GM12865 (cell line): ENCODE data around the gene CCDC80.

Experiments used
- DNase-seq: peaks from one replicate; pipeline ENCODE4 v3.0.0; 2010; ENCODE audit warnings: low read depth
- H3K4me3 ChIP-seq: 2 replicates; pipeline ENCODE4 v1.5.1; 2011; ENCODE audit warnings: mild to moderate bottlenecking, low read depth, low read length, control low read depth
- TF ChIP-seq, protein P1 (sequence below): IDR thresholded peaks from 2 replicates; pipeline ENCODE4 v1.5.1; 2011; ENCODE audit warnings: low read length, control low read depth, low read depth, inconsistent platforms; ENCODE audit not compliant: insufficient read depth; ENCODE audit errors: missing control alignments

Gene CCDC80, protein sequence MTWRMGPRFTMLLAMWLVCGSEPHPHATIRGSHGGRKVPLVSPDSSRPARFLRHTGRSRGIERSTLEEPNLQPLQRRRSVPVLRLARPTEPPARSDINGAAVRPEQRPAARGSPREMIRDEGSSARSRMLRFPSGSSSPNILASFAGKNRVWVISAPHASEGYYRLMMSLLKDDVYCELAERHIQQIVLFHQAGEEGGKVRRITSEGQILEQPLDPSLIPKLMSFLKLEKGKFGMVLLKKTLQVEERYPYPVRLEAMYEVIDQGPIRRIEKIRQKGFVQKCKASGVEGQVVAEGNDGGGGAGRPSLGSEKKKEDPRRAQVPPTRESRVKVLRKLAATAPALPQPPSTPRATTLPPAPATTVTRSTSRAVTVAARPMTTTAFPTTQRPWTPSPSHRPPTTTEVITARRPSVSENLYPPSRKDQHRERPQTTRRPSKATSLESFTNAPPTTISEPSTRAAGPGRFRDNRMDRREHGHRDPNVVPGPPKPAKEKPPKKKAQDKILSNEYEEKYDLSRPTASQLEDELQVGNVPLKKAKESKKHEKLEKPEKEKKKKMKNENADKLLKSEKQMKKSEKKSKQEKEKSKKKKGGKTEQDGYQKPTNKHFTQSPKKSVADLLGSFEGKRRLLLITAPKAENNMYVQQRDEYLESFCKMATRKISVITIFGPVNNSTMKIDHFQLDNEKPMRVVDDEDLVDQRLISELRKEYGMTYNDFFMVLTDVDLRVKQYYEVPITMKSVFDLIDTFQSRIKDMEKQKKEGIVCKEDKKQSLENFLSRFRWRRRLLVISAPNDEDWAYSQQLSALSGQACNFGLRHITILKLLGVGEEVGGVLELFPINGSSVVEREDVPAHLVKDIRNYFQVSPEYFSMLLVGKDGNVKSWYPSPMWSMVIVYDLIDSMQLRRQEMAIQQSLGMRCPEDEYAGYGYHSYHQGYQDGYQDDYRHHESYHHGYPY

DNA sequence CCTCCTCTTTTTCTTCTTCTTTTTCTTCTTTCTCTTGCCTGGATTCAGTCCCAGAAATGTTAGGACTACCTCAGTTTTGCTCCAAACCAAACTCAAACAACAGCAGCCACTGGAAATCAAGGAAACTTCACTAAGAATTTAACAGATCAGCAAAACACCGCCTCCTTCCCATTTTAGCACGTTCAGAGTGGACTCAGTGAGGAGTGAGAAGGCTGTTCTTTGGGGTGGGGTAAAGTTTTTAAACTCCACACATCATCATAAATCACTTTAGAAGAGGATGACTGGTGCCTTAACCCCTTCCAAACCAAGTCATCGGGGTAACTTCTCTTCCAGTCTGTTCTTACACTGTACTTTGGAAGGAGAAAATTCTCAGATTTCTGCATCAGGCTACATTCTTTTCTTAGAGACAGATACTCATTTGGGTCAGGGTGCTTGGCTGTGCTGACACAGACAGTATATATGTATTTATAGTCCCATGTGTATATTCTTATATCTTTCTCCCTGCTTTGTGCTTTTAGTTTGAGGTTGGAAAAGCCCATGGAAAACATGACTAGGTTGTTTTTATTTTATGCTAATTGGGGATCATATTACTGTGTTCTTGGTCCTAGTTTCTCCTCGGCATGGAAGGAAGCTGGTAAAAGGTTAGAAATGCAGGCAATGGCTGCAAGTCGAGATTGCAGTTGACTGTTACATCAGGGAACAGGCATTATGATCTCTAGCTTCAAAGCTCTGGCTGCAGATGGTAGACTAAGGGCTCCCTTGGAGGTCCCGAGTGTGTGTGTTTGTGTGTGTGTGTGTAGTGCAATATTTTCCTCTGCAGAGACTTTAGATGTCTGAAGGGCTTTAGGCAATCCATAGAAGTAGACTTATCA, at the start of gene CCDC80:
Gene CCDC80 (minus strand): TSS at position 214 of the 872 bp plus-strand sequence. CDS start 1,238 bp downstream, outside the sequence.
- TF ChIP-seq, protein P1, sequence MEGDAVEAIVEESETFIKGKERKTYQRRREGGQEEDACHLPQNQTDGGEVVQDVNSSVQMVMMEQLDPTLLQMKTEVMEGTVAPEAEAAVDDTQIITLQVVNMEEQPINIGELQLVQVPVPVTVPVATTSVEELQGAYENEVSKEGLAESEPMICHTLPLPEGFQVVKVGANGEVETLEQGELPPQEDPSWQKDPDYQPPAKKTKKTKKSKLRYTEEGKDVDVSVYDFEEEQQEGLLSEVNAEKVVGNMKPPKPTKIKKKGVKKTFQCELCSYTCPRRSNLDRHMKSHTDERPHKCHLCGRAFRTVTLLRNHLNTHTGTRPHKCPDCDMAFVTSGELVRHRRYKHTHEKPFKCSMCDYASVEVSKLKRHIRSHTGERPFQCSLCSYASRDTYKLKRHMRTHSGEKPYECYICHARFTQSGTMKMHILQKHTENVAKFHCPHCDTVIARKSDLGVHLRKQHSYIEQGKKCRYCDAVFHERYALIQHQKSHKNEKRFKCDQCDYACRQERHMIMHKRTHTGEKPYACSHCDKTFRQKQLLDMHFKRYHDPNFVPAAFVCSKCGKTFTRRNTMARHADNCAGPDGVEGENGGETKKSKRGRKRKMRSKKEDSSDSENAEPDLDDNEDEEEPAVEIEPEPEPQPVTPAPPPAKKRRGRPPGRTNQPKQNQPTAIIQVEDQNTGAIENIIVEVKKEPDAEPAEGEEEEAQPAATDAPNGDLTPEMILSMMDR: no peak
- no peak within 1 kb of the TSS for H3K4me3 ChIP-seq
- peak; percentile 27 for DNase-seq

DNA sequence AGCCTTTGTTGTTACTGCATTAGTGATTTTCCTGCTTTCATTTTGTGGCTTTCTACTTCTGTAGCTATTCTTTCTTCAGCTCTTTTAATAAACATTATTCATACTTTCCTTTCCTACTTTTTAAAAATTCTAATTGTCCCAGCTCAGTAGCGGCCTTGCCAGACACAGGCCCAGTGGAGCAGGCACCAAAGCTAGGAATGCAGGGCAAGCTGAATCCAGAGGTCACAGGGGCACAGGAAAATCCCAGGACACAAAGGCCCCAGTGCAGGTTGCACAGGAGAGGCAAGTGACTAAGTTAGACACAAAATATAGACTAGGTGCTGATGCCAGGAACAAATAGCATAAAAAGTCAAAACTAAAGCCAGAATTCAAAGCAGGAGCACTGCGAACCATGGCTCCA, 49.0 kb upstream of the CCDC80 start:
- no peak overlapping the region for H3K4me3 ChIP-seq
- no peak for DNase-seq
- TF ChIP-seq, protein P1: no peak

DNA sequence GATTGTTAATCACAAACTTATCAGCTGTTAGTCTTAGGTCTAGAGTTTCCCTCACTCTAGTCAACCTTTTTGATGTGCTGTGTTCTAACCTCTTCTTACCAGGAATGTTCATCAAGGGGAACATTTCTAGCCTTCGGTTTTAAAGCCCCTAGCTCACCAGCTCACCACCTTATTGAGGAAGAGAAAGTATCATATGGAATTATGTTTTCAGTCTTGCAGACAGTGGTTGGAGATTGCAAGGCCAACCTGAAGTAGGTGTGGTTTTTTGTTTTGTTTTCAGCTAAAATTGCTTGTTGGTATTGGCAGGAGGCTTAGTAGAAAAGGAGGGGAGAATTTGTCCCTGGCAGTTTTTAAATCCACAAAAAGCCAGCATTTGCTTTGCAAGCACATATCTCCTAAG, 48.4 kb upstream of the CCDC80 start:
- DNase-seq: no peak
- TF ChIP-seq, protein P1: no peak
- no peak overlapping the region for H3K4me3 ChIP-seq

DNA sequence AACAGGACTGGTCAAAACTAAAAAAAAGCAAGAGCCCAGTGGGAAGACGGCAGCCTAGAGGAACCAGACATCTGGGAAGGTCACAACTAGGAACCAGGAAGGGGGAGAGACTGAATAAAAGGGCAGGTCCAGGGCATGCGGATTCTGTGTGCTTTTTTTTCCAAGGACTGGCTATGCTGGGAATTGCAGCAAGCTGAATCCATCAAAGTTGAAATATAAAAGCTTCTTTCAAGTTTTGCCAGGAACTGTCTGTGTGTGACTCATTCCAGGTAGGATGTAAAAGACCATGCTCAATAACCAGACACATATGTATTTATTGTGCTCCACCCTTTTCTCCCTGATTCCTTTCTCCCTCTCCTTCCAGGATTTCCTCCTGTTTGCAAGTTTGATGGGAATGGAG, 47.9 kb upstream of the CCDC80 start:
- no peak for DNase-seq

DNA sequence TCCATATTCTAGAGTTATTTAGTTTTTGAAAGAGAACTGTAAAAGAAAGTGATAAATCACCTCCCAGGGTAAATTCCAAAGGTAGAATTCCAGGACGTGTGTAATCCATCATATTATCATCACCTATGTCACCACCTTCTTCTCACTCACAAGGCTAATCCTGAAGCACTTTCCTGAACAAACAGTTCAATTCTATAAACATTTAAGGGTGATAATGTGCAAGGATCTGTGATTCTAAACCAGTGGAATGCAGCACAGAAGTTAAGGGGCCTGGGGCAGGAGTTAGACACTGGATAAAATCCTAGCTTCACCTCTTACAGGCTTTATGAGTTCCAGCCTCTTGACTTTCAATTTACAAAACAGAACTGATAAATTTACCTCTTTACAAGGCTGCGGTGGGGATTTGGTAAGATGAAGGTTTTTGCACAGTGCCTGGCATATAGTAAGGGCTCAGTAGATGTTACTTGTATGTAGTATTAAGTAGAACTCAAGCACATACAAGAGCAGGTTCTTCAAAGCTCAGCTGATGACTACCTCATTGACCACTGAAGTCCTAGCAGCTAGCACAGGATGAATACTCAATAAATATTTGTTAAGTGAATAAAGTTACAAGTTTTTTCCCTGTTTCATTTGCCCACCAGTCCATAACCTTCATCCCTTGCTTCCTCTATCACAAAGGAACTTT, 47.3 kb upstream of the CCDC80 start:
- no peak overlapping the region for H3K4me3 ChIP-seq
- no peak for DNase-seq
- TF ChIP-seq, protein P1: no peak

More for the DNA sequence above, 47.9 kb upstream of the CCDC80 start:
- no peak overlapping the region for H3K4me3 ChIP-seq
- TF ChIP-seq, protein P1: no peak

DNA sequence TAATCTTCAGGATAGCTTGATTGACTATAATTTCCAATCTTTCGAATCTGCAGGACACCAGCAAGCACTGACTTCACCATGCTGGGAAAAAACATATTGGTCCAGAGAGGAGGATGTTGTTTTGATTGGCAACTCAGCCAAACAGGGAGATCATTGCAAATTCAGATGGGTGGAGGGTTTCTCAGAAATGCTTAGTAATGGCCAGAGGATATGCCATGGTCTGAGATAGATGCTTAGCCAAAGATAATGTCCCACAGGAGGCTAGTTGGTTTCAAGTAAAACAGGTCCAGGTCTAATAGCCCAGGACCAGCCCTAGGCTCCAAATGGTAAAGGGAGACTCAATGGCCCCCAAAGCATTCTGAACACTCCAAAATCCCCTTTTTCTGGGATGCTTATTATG, 46.7 kb upstream of the CCDC80 start:
- no peak for DNase-seq
- no peak overlapping the region for H3K4me3 ChIP-seq
- TF ChIP-seq, protein P1: no peak
